Lower leg skin (tissue), 3 donors: ENCODE measurements around the gene ARHGAP45.

Source experiments
- POLR2A ChIP-seq, 2 donors: fragments of 450-650 bp; IDR thresholded peaks; one replicate each; pipeline ENCODE4 v1.6.1; 2016 to 2017; ENCODE audit warnings: antibody characterized with exemption in 2 of 2, mild to moderate bottlenecking in 1 of 2, moderate library complexity in 1 of 2
- TF ChIP-seq, protein P1 (sequence below), 3 donors: fragments of 450-650 bp; IDR thresholded peaks; one replicate each; pipeline ENCODE4 v1.5.1; 2016; ENCODE audit warnings: antibody characterized with exemption in 3 of 3, mild to moderate bottlenecking in 3 of 3, moderate library complexity in 2 of 3

DNA sequence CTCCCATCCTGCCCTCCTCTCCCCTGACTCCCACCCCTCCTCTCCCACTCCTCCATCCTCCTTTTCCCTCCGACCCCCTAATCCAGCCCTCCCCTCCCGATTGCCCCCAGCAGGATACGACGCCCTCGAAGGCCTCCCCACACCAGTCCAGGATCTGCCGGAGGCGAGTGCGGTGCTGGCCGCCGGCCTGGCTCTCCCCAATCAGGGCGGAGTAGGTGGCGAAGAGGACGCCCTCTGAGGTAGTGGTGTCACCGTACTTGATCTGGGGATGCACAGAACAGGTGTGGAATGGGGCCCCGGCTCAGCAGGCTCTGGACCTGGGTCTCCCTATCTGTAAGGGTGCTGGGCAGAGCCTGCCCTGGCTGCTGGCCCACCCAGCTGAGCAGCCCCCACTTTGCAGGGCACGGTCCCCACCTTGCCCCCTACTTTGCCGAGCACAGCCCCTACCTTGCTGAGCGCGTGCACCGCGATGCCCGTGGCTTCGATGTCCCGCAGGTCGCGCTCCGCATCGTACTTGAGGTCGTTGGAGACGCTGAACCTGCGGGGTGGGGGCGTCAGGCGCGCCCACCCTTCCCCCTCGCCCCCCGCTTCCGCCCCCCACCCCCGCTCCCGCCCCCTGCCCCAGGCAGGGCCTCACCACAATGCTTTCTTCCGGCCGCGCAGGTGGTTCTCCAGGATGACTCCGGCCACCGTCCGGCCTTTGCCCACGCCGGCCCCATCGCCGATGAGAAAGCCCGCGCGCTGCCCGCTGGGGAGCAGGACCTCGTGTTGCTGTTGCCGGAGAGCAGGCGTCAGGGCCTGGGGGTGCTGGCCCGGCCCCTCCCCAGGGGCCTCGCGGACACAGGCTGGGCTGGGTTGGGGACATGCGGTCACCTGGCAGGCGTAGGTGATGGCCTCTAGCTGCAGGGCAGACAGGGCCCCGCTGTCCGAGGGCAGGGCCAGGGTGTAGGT, 55.3 kb downstream of the ARHGAP45 start:
- TF ChIP-seq, protein P1, sequence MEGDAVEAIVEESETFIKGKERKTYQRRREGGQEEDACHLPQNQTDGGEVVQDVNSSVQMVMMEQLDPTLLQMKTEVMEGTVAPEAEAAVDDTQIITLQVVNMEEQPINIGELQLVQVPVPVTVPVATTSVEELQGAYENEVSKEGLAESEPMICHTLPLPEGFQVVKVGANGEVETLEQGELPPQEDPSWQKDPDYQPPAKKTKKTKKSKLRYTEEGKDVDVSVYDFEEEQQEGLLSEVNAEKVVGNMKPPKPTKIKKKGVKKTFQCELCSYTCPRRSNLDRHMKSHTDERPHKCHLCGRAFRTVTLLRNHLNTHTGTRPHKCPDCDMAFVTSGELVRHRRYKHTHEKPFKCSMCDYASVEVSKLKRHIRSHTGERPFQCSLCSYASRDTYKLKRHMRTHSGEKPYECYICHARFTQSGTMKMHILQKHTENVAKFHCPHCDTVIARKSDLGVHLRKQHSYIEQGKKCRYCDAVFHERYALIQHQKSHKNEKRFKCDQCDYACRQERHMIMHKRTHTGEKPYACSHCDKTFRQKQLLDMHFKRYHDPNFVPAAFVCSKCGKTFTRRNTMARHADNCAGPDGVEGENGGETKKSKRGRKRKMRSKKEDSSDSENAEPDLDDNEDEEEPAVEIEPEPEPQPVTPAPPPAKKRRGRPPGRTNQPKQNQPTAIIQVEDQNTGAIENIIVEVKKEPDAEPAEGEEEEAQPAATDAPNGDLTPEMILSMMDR (IDR thresholded peaks at IDR 0.05), result no peak
- TF ChIP-seq POLR2A (IDR thresholded peaks at IDR 0.05), result no peak
